ENCODE data around the gene SLC6A11.

DNA sequence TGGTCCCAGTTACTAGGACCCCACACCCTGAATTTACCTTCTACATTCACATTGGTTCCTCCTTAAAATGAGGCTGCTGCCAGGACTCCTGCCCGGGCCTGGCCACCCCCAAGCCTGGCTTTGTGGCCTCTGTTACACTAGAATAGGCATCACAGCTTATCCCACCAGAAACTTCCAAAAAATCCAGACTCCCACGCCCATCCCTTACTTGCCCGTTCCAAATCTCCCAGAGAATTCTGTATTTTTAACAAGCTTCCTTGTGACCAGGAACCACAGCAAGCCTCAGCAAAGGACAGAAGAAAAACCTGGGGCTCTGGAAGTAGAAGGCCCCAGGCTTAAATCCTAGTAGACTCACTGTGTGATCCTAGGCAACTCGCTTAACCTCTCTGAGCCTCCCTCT is 140.5 kb downstream of the SLC6A11 start:
- TF ChIP-seq CTCF (IDR thresholded peaks at IDR 0.05) (no peak), POLR2A (IDR thresholded peaks at IDR 0.05) (no peak), EP300 (IDR thresholded peaks at IDR 0.05) (no peak), POLR2AphosphoS5 (IDR thresholded peaks at IDR 0.05) (no peak)

Measured in gastroesophageal sphincter (tissue), 3 donors.